Stimulated activated naive CD8-positive, alpha-beta T cell treated with anti-CD3 and anti-CD28 coated beads, Interleukin-15, Interleukin-2, amounts not matched to agents 100 ng/mL and 50 ng/mL, for 24 hours (primary cell): ENCODE results near the gene OR1F1.
A peak's percentile ranks its signal among the peaks of the same experiment; 100 is the strongest.

Experiments used
- H3K27ac Mint-ChIP-seq: one replicate; pipeline ENCODE4 v1.8.0; 2021; ENCODE audit warnings: mild to moderate bottlenecking, mixed read lengths
- H3K27me3 Mint-ChIP-seq: one replicate; pipeline ENCODE4 v1.8.0; 2021; ENCODE audit warnings: mixed read lengths
- H3K36me3 Mint-ChIP-seq: one replicate; pipeline ENCODE4 v1.8.0; 2021; ENCODE audit warnings: low read depth, mixed read lengths
- H3K4me1 Mint-ChIP-seq: one replicate; pipeline ENCODE4 v1.8.0; 2021; ENCODE audit warnings: low read depth, mixed read lengths
- H3K4me3 Mint-ChIP-seq: one replicate; pipeline ENCODE4 v1.8.0; 2021; ENCODE audit warnings: mild to moderate bottlenecking, mixed read lengths
- H3K9me3 Mint-ChIP-seq: one replicate; pipeline ENCODE4 v1.8.0; 2021; ENCODE audit warnings: mixed read lengths

Gene OR1F1

GRCh38 chr16:3220839-3221238 lies 32.8 kb downstream of the OR1F1 start:
- no peaks in the 10 kb centered on the region for H3K27me3 Mint-ChIP-seq
- peaks cover 39% of the 10 kb centered on the region for H3K9me3 Mint-ChIP-seq
- H3K4me1 Mint-ChIP-seq, result peaks cover 17% of the 10 kb centered on the region
- no peak overlapping the region for H3K27ac Mint-ChIP-seq
- H3K36me3 Mint-ChIP-seq, result peaks cover 51% of the 10 kb centered on the region
- H3K4me3 Mint-ChIP-seq, result no peak overlapping the region

- no peaks in the 10 kb centered on the region for H3K27me3 Mint-ChIP-seq
- H3K4me1 Mint-ChIP-seq, result no peaks in the 10 kb centered on the region
- H3K9me3 Mint-ChIP-seq, result peaks cover 50% of the 10 kb centered on the region
- peaks cover 80% of the 10 kb centered on the region for H3K36me3 Mint-ChIP-seq
- no peak overlapping the region for H3K27ac Mint-ChIP-seq
- H3K4me3 Mint-ChIP-seq, result no peak overlapping the region
Measured at GRCh38 chr16:3223913-3224515, 36.0 kb downstream of the OR1F1 start.

- Mint-ChIP-seq H3K36me3 (peaks cover 41% of the 10 kb centered on the region), H3K27ac (peak overlapping the region; percentile 98), H3K4me1 (peaks cover 23% of the 10 kb centered on the region), H3K27me3 (no peaks in the 10 kb centered on the region), H3K9me3 (peaks cover 9% of the 10 kb centered on the region), H3K4me3 (peak overlapping the region; percentile 94)
Measured at GRCh38 chr16:3234543-3234856, 46.5 kb downstream of the OR1F1 start.

- peak within 1 kb of the TSS; percentile 98 for H3K27ac Mint-ChIP-seq
- no peaks in the 10 kb centered on the region for H3K27me3 Mint-ChIP-seq
- peaks cover 23% of the 10 kb centered on the region for H3K4me1 Mint-ChIP-seq
- peak within 1 kb of the TSS; percentile 94 for H3K4me3 Mint-ChIP-seq
- peaks cover 39% of the 10 kb centered on the region for H3K36me3 Mint-ChIP-seq
- peaks cover 7% of the 10 kb centered on the region for H3K9me3 Mint-ChIP-seq
Measured at GRCh38 chr16:3234857-3235561, 47.0 kb downstream of the OR1F1 start, which contains the start of gene ZNF200. Gene ZNF200 (minus strand): TSS chr16:3235158. CDS start chr16:3233755, 1,403 bp downstream.

- Mint-ChIP-seq H3K4me1 (peaks cover 23% of the 10 kb centered on the region), H3K27ac (no peak overlapping the region), H3K27me3 (no peaks in the 10 kb centered on the region), H3K9me3 (no peaks in the 10 kb centered on the region), H3K36me3 (peaks cover 28% of the 10 kb centered on the region), H3K4me3 (peak overlapping the region; percentile 78)
Measured at GRCh38 chr16:3235856-3236669, 48.1 kb downstream of the OR1F1 start.

GRCh38 chr16:3241761-3242160 lies 53.8 kb downstream of the OR1F1 start:
- Mint-ChIP-seq H3K27me3 (peaks cover 3% of the 10 kb centered on the region), H3K4me1 (peaks cover 4% of the 10 kb centered on the region), H3K9me3 (no peaks in the 10 kb centered on the region), H3K36me3 (no peaks in the 10 kb centered on the region), H3K4me3 (no peak overlapping the region), H3K27ac (no peak overlapping the region)

GRCh38 chr16:3242709-3243108 lies 54.7 kb downstream of the OR1F1 start:
- Mint-ChIP-seq H3K36me3 (no peaks in the 10 kb centered on the region), H3K4me3 (no peak overlapping the region)

GRCh38 chr16:3243882-3244281 lies 55.9 kb downstream of the OR1F1 start:
- peaks cover 3% of the 10 kb centered on the region for H3K27me3 Mint-ChIP-seq

More at GRCh38 chr16:3242709-3243108, 54.7 kb downstream of the OR1F1 start:
- H3K27me3 Mint-ChIP-seq, result peaks cover 3% of the 10 kb centered on the region
- no peaks in the 10 kb centered on the region for H3K9me3 Mint-ChIP-seq
- H3K4me1 Mint-ChIP-seq, result peaks cover 4% of the 10 kb centered on the region
- no peak overlapping the region for H3K27ac Mint-ChIP-seq

GRCh38 chr16:3246002-3246401 lies 58.0 kb downstream of the OR1F1 start:
- H3K36me3 Mint-ChIP-seq, result no peaks in the 10 kb centered on the region
- peaks cover 3% of the 10 kb centered on the region for H3K27me3 Mint-ChIP-seq
- no peak overlapping the region for H3K4me3 Mint-ChIP-seq
- H3K9me3 Mint-ChIP-seq, result no peaks in the 10 kb centered on the region
- peaks cover 4% of the 10 kb centered on the region for H3K4me1 Mint-ChIP-seq
- H3K27ac Mint-ChIP-seq, result no peak overlapping the region

More at GRCh38 chr16:3243882-3244281, 55.9 kb downstream of the OR1F1 start:
- Mint-ChIP-seq H3K36me3 (no peaks in the 10 kb centered on the region), H3K4me1 (peaks cover 4% of the 10 kb centered on the region), H3K4me3 (no peak overlapping the region), H3K9me3 (no peaks in the 10 kb centered on the region), H3K27ac (no peak overlapping the region)

- Mint-ChIP-seq H3K27ac (no peak overlapping the region), H3K9me3 (no peaks in the 10 kb centered on the region), H3K4me1 (peaks cover 4% of the 10 kb centered on the region), H3K36me3 (no peaks in the 10 kb centered on the region), H3K4me3 (no peak overlapping the region), H3K27me3 (peaks cover 3% of the 10 kb centered on the region)
Measured at GRCh38 chr16:3246876-3247275, 58.9 kb downstream of the OR1F1 start.

- Mint-ChIP-seq H3K27ac (no peak overlapping the region), H3K27me3 (peaks cover 3% of the 10 kb centered on the region), H3K4me1 (peaks cover 4% of the 10 kb centered on the region), H3K36me3 (no peaks in the 10 kb centered on the region), H3K9me3 (no peaks in the 10 kb centered on the region), H3K4me3 (no peak overlapping the region)
Measured at GRCh38 chr16:3248596-3248995, 60.6 kb downstream of the OR1F1 start.

GRCh38 chr16:3249020-3249419 lies 61.0 kb downstream of the OR1F1 start:
- H3K4me1 Mint-ChIP-seq, result peaks cover 2% of the 10 kb centered on the region

GRCh38 chr16:3249451-3249850 lies 61.4 kb downstream of the OR1F1 start:
- Mint-ChIP-seq H3K4me3 (no peak overlapping the region), H3K9me3 (no peaks in the 10 kb centered on the region), H3K27ac (no peak overlapping the region), H3K27me3 (peaks cover 3% of the 10 kb centered on the region), H3K36me3 (no peaks in the 10 kb centered on the region), H3K4me1 (no peaks in the 10 kb centered on the region)

More at GRCh38 chr16:3249020-3249419, 61.0 kb downstream of the OR1F1 start:
- Mint-ChIP-seq H3K4me3 (no peak overlapping the region), H3K27me3 (peaks cover 3% of the 10 kb centered on the region), H3K36me3 (no peaks in the 10 kb centered on the region), H3K9me3 (no peaks in the 10 kb centered on the region), H3K27ac (no peak overlapping the region)

- H3K4me3 Mint-ChIP-seq, result no peak overlapping the region
- H3K36me3 Mint-ChIP-seq, result no peaks in the 10 kb centered on the region
- no peaks in the 10 kb centered on the region for H3K9me3 Mint-ChIP-seq
- H3K27ac Mint-ChIP-seq, result no peak overlapping the region
- H3K4me1 Mint-ChIP-seq, result no peaks in the 10 kb centered on the region
- peaks cover 8% of the 10 kb centered on the region for H3K27me3 Mint-ChIP-seq
Measured at GRCh38 chr16:3252967-3253366, 65.0 kb downstream of the OR1F1 start.

GRCh38 chr16:3254309-3254708 lies 66.3 kb downstream of the OR1F1 start:
- no peaks in the 10 kb centered on the region for H3K36me3 Mint-ChIP-seq
- no peak overlapping the region for H3K27ac Mint-ChIP-seq
- H3K9me3 Mint-ChIP-seq, result no peaks in the 10 kb centered on the region
- no peak overlapping the region for H3K4me3 Mint-ChIP-seq
- H3K27me3 Mint-ChIP-seq, result peaks cover 8% of the 10 kb centered on the region
- no peaks in the 10 kb centered on the region for H3K4me1 Mint-ChIP-seq
